Measurements from ENCODE around the gene NBAS.

- no peak for TF ChIP-seq CTCF (IDR thresholded peaks at IDR 0.05)
- TF ChIP-seq POLR2A (IDR thresholded peaks at IDR 0.05) = no peak
Observed at GRCh38 chr2:15271941-15272542, 289.1 kb downstream of the NBAS start.

All from ovary (tissue), 3 donors.